WTC11 (cell line): ENCODE data around the gene XPR1.

Experiments
- CTCF ChIP-seq: fragments of 200-600 bp; IDR thresholded peaks from 2 replicates; pipeline ENCODE4 v1.8.0; 2022; ENCODE audit warnings: antibody characterized with exemption
- ELF4 ChIP-seq: sonication (generic); formaldehyde crosslinking; IDR thresholded peaks from 2 replicates; pipeline ENCODE4 v1.8.1; 2022; ENCODE audit warnings: low read depth, mild to moderate bottlenecking, moderate library complexity, missing genetic modification reagents

- TF ChIP-seq CTCF, result no peak
- TF ChIP-seq ELF4 (CRISPR knock-in tag), result no peak
Observed at GRCh38 chr1:180805316-180805715, 173.5 kb downstream of the XPR1 start.
